GM18519 (cell line): ENCODE measurements around the gene TMEM204.

ENCODE experiments used
- ATAC-seq: cut with Tn5 transposase; IDR thresholded peaks from one replicate; pipeline ENCODE4 v1.9.1; 2021; ENCODE audit warnings: mild to moderate bottlenecking, moderate library complexity; ENCODE audit not compliant: unreplicated experiment, low FRiP score

The TMEM204 gene

GRCh38 chr16:1536601-1537000 is 3.1 kb downstream of the TMEM204 start:
- no peak for ATAC-seq

- ATAC-seq, result no peak
These were observed 3.7 kb downstream of the TMEM204 start for GRCh38 chr16:1537138-1537577.

- ATAC-seq, result no peak
These were observed 4.4 kb downstream of the TMEM204 start for GRCh38 chr16:1537763-1538289.

- no peak for ATAC-seq
These were observed 5.5 kb downstream of the TMEM204 start for GRCh38 chr16:1538804-1539520.

GRCh38 chr16:1539720-1540555 is 6.5 kb downstream of the TMEM204 start:
- no peak for ATAC-seq

- no peak for ATAC-seq
These were observed 7.0 kb downstream of the TMEM204 start for GRCh38 chr16:1540556-1540855.

GRCh38 chr16:1541293-1542165 is 8.1 kb downstream of the TMEM204 start:
- ATAC-seq, result no peak

- no peak for ATAC-seq
These were observed 8.7 kb downstream of the TMEM204 start for GRCh38 chr16:1542166-1542500.

GRCh38 chr16:1542533-1542932 is 9.1 kb downstream of the TMEM204 start:
- ATAC-seq, result no peak

GRCh38 chr16:1543085-1543896 is 9.8 kb downstream of the TMEM204 start:
- no peak for ATAC-seq

- no peak for ATAC-seq
These were observed 11.9 kb downstream of the TMEM204 start for GRCh38 chr16:1545044-1546040.

- no peak for ATAC-seq
These were observed 13.0 kb downstream of the TMEM204 start for GRCh38 chr16:1546430-1546829.

- ATAC-seq, result no peak
These were observed 14.8 kb downstream of the TMEM204 start for GRCh38 chr16:1548233-1548632.

- ATAC-seq, result no peak
These were observed 15.3 kb downstream of the TMEM204 start for GRCh38 chr16:1548727-1549126.

GRCh38 chr16:1550069-1550468 is 16.6 kb downstream of the TMEM204 start:
- ATAC-seq, result no peak

GRCh38 chr16:1550696-1551095 is 17.2 kb downstream of the TMEM204 start:
- ATAC-seq, result no peak

- ATAC-seq, result no peak
These were observed 17.7 kb downstream of the TMEM204 start for GRCh38 chr16:1551166-1551565.

- ATAC-seq, result no peak
These were observed 18.7 kb downstream of the TMEM204 start for GRCh38 chr16:1552129-1552528.
